Measurements from ENCODE around the gene OR6C2.
"Not testable (repeated sequence)": the region's sequence is repeated elsewhere in the genome, so short reads cannot be mapped to it uniquely, and the experiment has no call there.

OR6C2 gene

GRCh38 chr12:55443776-55444175 lies at the start of gene OR6C2:
Gene OR6C2, plus strand, starts transcription at chr12:55444076. Its CDS starts 8,138 bp downstream, at chr12:55452214.
- DNase-seq = no peak

- DNase-seq = no peak
Observed at GRCh38 chr12:55396326-55396725, 47.5 kb upstream of the OR6C2 start.

GRCh38 chr12:55400229-55400628 lies 43.6 kb upstream of the OR6C2 start, which contains the start of gene OR6C65:
Gene OR6C65, plus strand, starts transcription at chr12:55400529. Its CDS starts 0 bp downstream, at chr12:55400529.
- no peak for DNase-seq

GRCh38 chr12:55407866-55408265 lies 36.0 kb upstream of the OR6C2 start:
- no peak for DNase-seq

- not testable (repeated sequence) for DNase-seq
Observed at GRCh38 chr12:55409133-55409532, 34.7 kb upstream of the OR6C2 start.

- DNase-seq = not testable (repeated sequence)
Observed at GRCh38 chr12:55412138-55412537, 31.7 kb upstream of the OR6C2 start.

- DNase-seq = not testable (repeated sequence)
Observed at GRCh38 chr12:55413498-55414388, 30.1 kb upstream of the OR6C2 start.

- DNase-seq = not testable (repeated sequence)
Observed at GRCh38 chr12:55414396-55414823, 29.5 kb upstream of the OR6C2 start.

- DNase-seq = not testable (repeated sequence)
Observed at GRCh38 chr12:55414889-55415288, 29.0 kb upstream of the OR6C2 start.

- DNase-seq = no peak
Observed at GRCh38 chr12:55416961-55417360, 26.9 kb upstream of the OR6C2 start.

- DNase-seq = no peak
Observed at GRCh38 chr12:55420307-55420962, 23.4 kb upstream of the OR6C2 start.

GRCh38 chr12:55425954-55426353 lies 17.9 kb upstream of the OR6C2 start, which contains the start of gene OR6C76:
Gene OR6C76, plus strand, starts transcription at chr12:55426254. Its CDS starts 0 bp downstream, at chr12:55426254.
- DNase-seq = no peak

GRCh38 chr12:55428331-55429243 lies 15.3 kb upstream of the OR6C2 start:
- DNase-seq = no peak

- not testable (repeated sequence) for DNase-seq
Observed at GRCh38 chr12:55441233-55441632, 2.6 kb upstream of the OR6C2 start.

GRCh38 chr12:55445357-55445756 lies 1.5 kb downstream of the OR6C2 start:
- no peak for DNase-seq

GRCh38 chr12:55446326-55446725 lies 2.5 kb downstream of the OR6C2 start:
- DNase-seq = no peak

GRCh38 chr12:55448825-55449224 lies 4.9 kb downstream of the OR6C2 start:
- no peak for DNase-seq

- not testable (repeated sequence) for DNase-seq
Observed at GRCh38 chr12:55464926-55465325, 21.1 kb downstream of the OR6C2 start.

- no peak for DNase-seq
Observed at GRCh38 chr12:55467836-55468235, 24.0 kb downstream of the OR6C2 start.

GRCh38 chr12:55469291-55469690 lies 25.4 kb downstream of the OR6C2 start:
- DNase-seq = no peak

GRCh38 chr12:55470088-55470829 lies 26.4 kb downstream of the OR6C2 start, which contains the start of gene OR6C70:
Gene OR6C70, minus strand, starts transcription at chr12:55470138. Its CDS starts 0 bp downstream, at chr12:55470138.
- no peak for DNase-seq

- no peak for DNase-seq
Observed at GRCh38 chr12:55472264-55472663, 28.4 kb downstream of the OR6C2 start.
